ENCODE measurements around the gene CLDND2. TPM values are rescaled to one million over a fixed set of nuclear protein-coding genes. Genes with fewer than 3 reads are reported as not detected.
"Not testable (repeated sequence)": the region's sequence is repeated elsewhere in the genome, so short reads cannot be mapped to it uniquely, and the experiment has no call there.

The CLDND2 gene
- total RNA-seq, 2 donors from 2014 or later: not detected

- Histone ChIP-seq H3K4me1 (peaks cover 10% of the 10 kb centered on the region), H3K36me3 (replicated peaks in 1 of 2; ENCODE audit: insufficient read depth in 1 of 2, low read depth in 2 of 2) (no peaks in the 10 kb centered on the region), H3K9me3 (peaks cover 0 to 15% (median 0%) of the 10 kb centered on the region in 3 donors), H3K4me3 (no peak overlapping the region), H3K27me3 (no peaks in the 10 kb centered on the region), H3K27ac (no peak overlapping the region)
- DNase-seq (no peak), ATAC-seq (no peak)
- intact Hi-C loops (cut with DNase I): loop anchor here (10.0 kb wide), 1 partner anchor 53 kb away; the partner anchor contains the start of gene VSIG10L
- WGBS, 2 donors: 37 to 41% methylated on average over 7 of the region's 7 CpGs
- TF ChIP-seq CTCF (IDR thresholded peaks at IDR 0.05) (peak in 6 of 7 experiments; percentile 17 to 46 (median 36)), POLR2A (IDR thresholded peaks at IDR 0.05) (no peak)
These were observed 29.4 kb upstream of the CLDND2 start for GRCh38 chr19:51398096-51398704.

GRCh38 chr19:51397453-51397852 lies 28.6 kb upstream of the CLDND2 start:
- H3K36me3 ChIP-seq (replicated peaks in 1 of 2; ENCODE audit: insufficient read depth in 1 of 2, low read depth in 2 of 2): not testable (repeated sequence)
- 73 to 74% methylated on average over 9 of the region's 9 CpGs for WGBS, 2 donors

GRCh38 chr19:51396175-51396574 lies 27.4 kb upstream of the CLDND2 start:
- WGBS, 2 donors: 97 to 100% methylated on average over 2 of the region's 2 CpGs
- no peak for ATAC-seq
- H3K9me3 ChIP-seq: no peaks in the 10 kb centered on the region
- TF ChIP-seq POLR2A (IDR thresholded peaks at IDR 0.05) (no peak), CTCF (IDR thresholded peaks at IDR 0.05) (no peak)
- H3K4me3 ChIP-seq: no peak overlapping the region
- no peak for DNase-seq
- intact Hi-C loops (cut with DNase I): loop anchor here (10.0 kb wide), 1 partner anchor 51 kb away; the partner anchor contains the start of gene VSIG10L
- H3K36me3 ChIP-seq (replicated peaks in 1 of 2; ENCODE audit: insufficient read depth in 1 of 2, low read depth in 2 of 2): no peaks in the 10 kb centered on the region
- peaks cover 10% of the 10 kb centered on the region for H3K4me1 ChIP-seq
- H3K27me3 ChIP-seq: no peaks in the 10 kb centered on the region
- H3K27ac ChIP-seq: no peak overlapping the region

More at GRCh38 chr19:51397453-51397852, 28.6 kb upstream of the CLDND2 start:
- intact Hi-C loops (cut with DNase I): loop anchor here (10.0 kb wide), 1 partner anchor 53 kb away; the partner anchor contains the start of gene VSIG10L
- DNase-seq, H3K4me1 ChIP-seq, H3K9me3 ChIP-seq, ATAC-seq, H3K27me3 ChIP-seq, H3K27ac ChIP-seq, H3K4me3 ChIP-seq: not testable (repeated sequence)

- no peaks in the 10 kb centered on the region for H3K9me3 ChIP-seq
- peaks cover 10% of the 10 kb centered on the region for H3K4me1 ChIP-seq
- TF ChIP-seq POLR2A (IDR thresholded peaks at IDR 0.05) (no peak), CTCF (IDR thresholded peaks at IDR 0.05) (peak in 1 of 7 experiments; percentile 15)
- H3K27ac ChIP-seq: peak overlapping the region in 3 of 4 donors; percentile 59 to 63 (median 60)
- no peaks in the 10 kb centered on the region for H3K36me3 ChIP-seq (replicated peaks in 1 of 2; ENCODE audit: insufficient read depth in 1 of 2, low read depth in 2 of 2)
- intact Hi-C loops (cut with DNase I): loop anchor here (10.0 kb wide), 1 partner anchor 49 kb away; the partner anchor contains the start of gene VSIG10L
- ATAC-seq (peak; percentile 100), DNase-seq (peak; percentile 91 to 97 (median 95))
- WGBS, 2 donors: 2 to 8% methylated on average over 15 to 45 of the region's 45 CpGs
- no peak overlapping the region for H3K4me3 ChIP-seq
- H3K27me3 ChIP-seq: no peaks in the 10 kb centered on the region
These were observed 25.4 kb upstream of the CLDND2 start for GRCh38 chr19:51394050-51394836.

- Histone ChIP-seq H3K9me3 (no peaks in the 10 kb centered on the region), H3K4me1 (peaks cover 10% of the 10 kb centered on the region), H3K27me3 (no peaks in the 10 kb centered on the region), H3K27ac (no peak overlapping the region), H3K36me3 (replicated peaks in 1 of 2; ENCODE audit: insufficient read depth in 1 of 2, low read depth in 2 of 2) (no peaks in the 10 kb centered on the region), H3K4me3 (no peak overlapping the region)
- intact Hi-C loops (cut with DNase I): loop anchor here (10.0 kb wide), 1 partner anchor 48 kb away; the partner anchor contains the start of gene VSIG10L
- ATAC-seq (no peak), DNase-seq (no peak)
- TF ChIP-seq CTCF (IDR thresholded peaks at IDR 0.05) (no peak), POLR2A (IDR thresholded peaks at IDR 0.05) (no peak)
- WGBS, 2 donors: 68 to 77% methylated on average over 1 of the region's 1 CpG
These were observed 23.9 kb upstream of the CLDND2 start for GRCh38 chr19:51392701-51393100.
